ENCODE results near the gene MAPK12. TPM values are rescaled to one million over a fixed set of nuclear protein-coding genes. Genes with fewer than 3 reads are reported as not detected.
A peak's percentile ranks its signal among the peaks of the same experiment; 100 is the strongest.

MAPK12 gene
- total and polyA plus RNA-seq, 2 of the 8 experiments (the other 6 are each of a cell fraction or from before 2014, with no cell fraction given): 17.3 to 20.3 TPM

- Histone ChIP-seq H2BK5ac (ENCODE audit: low read depth, low read length) (peak overlapping the region; percentile 60; the same call in 1 of the 2 replicates), H3K9ac (replicated peaks in 1 of 4; ENCODE audit: extremely low read depth in 1 of 4, low read depth in 3 of 4, low read length in 3 of 4) (no peak overlapping the region), H2BK15ac (ENCODE audit: low read length) (no peak overlapping the region), H3K27me3 (replicated peaks in 1 of 4; ENCODE audit: control insufficient read depth in 3 of 4, extremely low read depth in 1 of 4, insufficient read depth in 3 of 4, low read length in 3 of 4) (no peaks in the 10 kb centered on the region; a peak in 2 of 7 replicates), H3K4me2 (ENCODE audit: insufficient read depth in 1 of 2, low read depth in 2 of 2, low read length in 2 of 2) (no peak overlapping the region), H3K79me1 (ENCODE audit: low read depth, low read length) (no peaks in the 10 kb centered on the region; the same call in 1 of the 2 replicates), H4K8ac (ENCODE audit: extremely low read depth, insufficient read depth, low read length) (no peak overlapping the region), H4K20me1 (replicated peaks in 1 of 2; ENCODE audit: control insufficient read depth in 1 of 2, insufficient read depth in 2 of 2, low read length in 2 of 2) (peaks cover 0 to 6% of the 10 kb centered on the region in 2 experiments), H2BK20ac (ENCODE audit: low read length) (peak overlapping the region; percentile 90; the same call in 1 of the 2 replicates), H2BK12ac (ENCODE audit: low read depth, low read length) (peak overlapping the region; percentile 90; the same call in 1 of the 2 replicates), H2AK5ac (ENCODE audit: low read depth, low read length) (no peak overlapping the region), H2AFZ (ENCODE audit: low read length) (no peak overlapping the region), H3K36me3 (ENCODE audit: control insufficient read depth in 2 of 4, insufficient read depth in 4 of 4, low read length in 3 of 4) (no peaks in the 10 kb centered on the region), H3K9me3 (ENCODE audit: insufficient read depth in 2 of 2, low read depth in 1 of 2, low read length in 1 of 2) (no peaks in the 10 kb centered on the region; a peak in 1 of 4 replicates), H3K56ac (replicated peaks; ENCODE audit: insufficient read length, low read depth, low read length) (no peak overlapping the region), H2BK120ac (replicated peaks; ENCODE audit: low read depth, low read length) (no peak overlapping the region), H3K23me2 (ENCODE audit: low read depth, low read length) (peaks cover 2% of the 10 kb centered on the region; the same call in 1 of the 2 replicates), H3K4me3 (ENCODE audit: extremely low read depth in 1 of 4, insufficient read depth in 2 of 4, low read depth in 3 of 4, low read length in 4 of 4) (no peak overlapping the region), H3K14ac (ENCODE audit: insufficient read length) (no peak overlapping the region), H3K4ac (replicated peaks; ENCODE audit: insufficient read length, low read depth, low read length) (peak overlapping the region; percentile 21), H3K4me1 (replicated peaks in 1 of 4; ENCODE audit: control insufficient read depth in 3 of 4, insufficient read depth in 4 of 4, low read length in 3 of 4) (peaks cover 3 to 30% (median 14%) of the 10 kb centered on the region in 4 experiments), H4K91ac (replicated peaks; ENCODE audit: insufficient read length, low read length) (peak overlapping the region; percentile 89), H3K18ac (ENCODE audit: extremely low read depth, low read length) (no peak overlapping the region), H4K5ac (ENCODE audit: insufficient read length, low read depth, low read length) (no peak overlapping the region), H3K23ac (ENCODE audit: insufficient read length) (no peak overlapping the region), H3K27ac (ENCODE audit: low read depth, low read length) (no peak overlapping the region), H3K79me2 (ENCODE audit: control insufficient read depth in 1 of 2, insufficient read depth in 2 of 2, low read length in 2 of 2) (peaks cover 0 to 8% of the 10 kb centered on the region in 2 experiments; a peak in 2 of 4 replicates)
- POLR2A ChIA-PET (ENCODE audit: partially characterized antibody): interaction anchor here (0.6 to 1.8 kb wide), 5 partner anchors 13 to 186 kb away, joined by 3 to 9 read pairs (median 3); partner anchors contain the start of gene DENND6B
- FAIRE-seq: no peak
- DNase-seq (ENCODE audit: low read depth in 1 of 2, low spot score in 2 of 2): no peak
- TF ChIP-seq BACH1 (IDR thresholded peaks at IDR 0.05; ENCODE audit: low read length) (no peak), MAFK (IDR thresholded peaks at IDR 0.05; ENCODE audit: low read depth, low read length) (no peak), PHF8 (conservative IDR thresholded peaks at IDR 0.05; ENCODE audit: low read depth, low read length) (no peak)
- CTCF ChIA-PET (ENCODE audit: partially characterized antibody): interaction anchor here (1.2 to 2.2 kb wide), 4 partner anchors 12 to 57 kb away, joined by 3 to 6 read pairs (median 4); no protein-coding TSS in a partner anchor
- WGBS, 2 experiments (ENCODE audit: extremely low coverage in 1 of 2, insufficient coverage in 1 of 2, insufficient read length in 1 of 2, insufficient replicate concordance in 2 of 2, low coverage in 1 of 2, low lambda C conversion rate in 2 of 2, missing lambda C conversion rate in 1 of 2): 76% methylated on average over 8 of the region's 9 CpGs; no CpG with 5 or more reads in 1 of the 2 experiments
Observed at GRCh38 chr22:50308986-50309600, 47.6 kb upstream of the MAPK12 start.

Measured in H1 (cell line).